GM06990 (cell line): ENCODE results near the gene KCNC1.

Experiments
- DNase-seq: peaks from one replicate; pipeline ENCODE4 v3.0.0-alpha.2; 2011; ENCODE audit not compliant: insufficient read length; ENCODE audit errors: extremely low read depth
- H3K27me3 ChIP-seq: replicated peaks from 2 replicates; pipeline ENCODE4 v1.6.0; 2011; ENCODE audit warnings: low read length; ENCODE audit not compliant: control insufficient read depth, insufficient read depth
- H3K36me3 ChIP-seq: 2 replicates; pipeline ENCODE4 v1.5.1; 2011; ENCODE audit warnings: low read length; ENCODE audit not compliant: control insufficient read depth, insufficient read depth
- H3K4me3 ChIP-seq: replicated peaks from 2 replicates; pipeline ENCODE4 v1.5.1; 2011; ENCODE audit warnings: low read depth, mild to moderate bottlenecking, control low read depth, low read length
- TF ChIP-seq, protein P1 (sequence below): IDR thresholded peaks from 2 replicates; pipeline ENCODE4 v1.5.1; 2011; ENCODE audit warnings: low read length, control low read depth, mild to moderate bottlenecking, inconsistent platforms; ENCODE audit not compliant: insufficient read depth, poor library complexity, severe bottlenecking

The KCNC1 gene

DNA sequence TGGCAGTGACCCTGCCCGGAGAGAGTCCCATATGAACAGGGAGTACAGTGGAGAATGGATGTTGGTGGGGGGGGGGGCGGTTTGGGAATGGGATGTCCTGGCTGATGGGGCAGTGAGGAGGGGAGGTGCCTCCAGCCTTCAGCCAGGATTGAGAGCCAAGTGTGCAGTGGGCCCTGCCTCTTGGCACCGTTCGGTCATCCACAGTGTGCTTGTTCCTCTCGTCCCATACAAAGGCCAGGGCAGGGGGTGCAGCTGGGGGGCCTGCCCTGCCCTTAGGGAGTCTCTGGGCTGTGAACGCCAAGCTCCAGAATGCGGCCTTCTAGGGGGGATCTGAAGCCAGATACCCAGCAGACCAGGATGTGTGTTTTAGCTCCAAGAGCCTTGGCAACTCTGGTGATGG lies 34.0 kb downstream of the KCNC1 start:
- DNase-seq: no peak
- TF ChIP-seq, protein P1, sequence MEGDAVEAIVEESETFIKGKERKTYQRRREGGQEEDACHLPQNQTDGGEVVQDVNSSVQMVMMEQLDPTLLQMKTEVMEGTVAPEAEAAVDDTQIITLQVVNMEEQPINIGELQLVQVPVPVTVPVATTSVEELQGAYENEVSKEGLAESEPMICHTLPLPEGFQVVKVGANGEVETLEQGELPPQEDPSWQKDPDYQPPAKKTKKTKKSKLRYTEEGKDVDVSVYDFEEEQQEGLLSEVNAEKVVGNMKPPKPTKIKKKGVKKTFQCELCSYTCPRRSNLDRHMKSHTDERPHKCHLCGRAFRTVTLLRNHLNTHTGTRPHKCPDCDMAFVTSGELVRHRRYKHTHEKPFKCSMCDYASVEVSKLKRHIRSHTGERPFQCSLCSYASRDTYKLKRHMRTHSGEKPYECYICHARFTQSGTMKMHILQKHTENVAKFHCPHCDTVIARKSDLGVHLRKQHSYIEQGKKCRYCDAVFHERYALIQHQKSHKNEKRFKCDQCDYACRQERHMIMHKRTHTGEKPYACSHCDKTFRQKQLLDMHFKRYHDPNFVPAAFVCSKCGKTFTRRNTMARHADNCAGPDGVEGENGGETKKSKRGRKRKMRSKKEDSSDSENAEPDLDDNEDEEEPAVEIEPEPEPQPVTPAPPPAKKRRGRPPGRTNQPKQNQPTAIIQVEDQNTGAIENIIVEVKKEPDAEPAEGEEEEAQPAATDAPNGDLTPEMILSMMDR: no peak
- Histone ChIP-seq H3K36me3 (no peaks in the 10 kb centered on the region), H3K27me3 (no peaks in the 10 kb centered on the region), H3K4me3 (no peak overlapping the region)

DNA sequence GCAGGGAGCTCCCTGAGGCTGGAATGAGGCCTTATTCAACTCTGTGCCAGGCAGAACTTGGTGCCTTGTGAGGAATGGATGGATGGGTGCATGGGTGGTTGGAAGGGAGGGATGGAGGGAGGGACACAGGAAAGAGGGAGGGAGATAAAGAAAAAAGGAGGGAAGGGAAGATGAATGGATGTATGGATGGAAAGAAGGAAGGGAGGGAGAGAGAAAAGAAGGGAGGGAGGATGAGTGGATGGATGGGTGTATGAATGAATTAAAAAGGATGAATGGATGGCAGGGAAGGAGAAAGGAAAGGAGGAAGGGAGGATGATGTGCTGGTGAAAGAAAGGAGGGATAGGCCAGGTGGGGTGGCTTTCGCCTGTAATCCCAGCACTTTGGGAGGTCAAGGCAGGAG lies 34.6 kb downstream of the KCNC1 start:
- Histone ChIP-seq H3K27me3 (no peaks in the 10 kb centered on the region), H3K36me3 (no peaks in the 10 kb centered on the region), H3K4me3 (no peak overlapping the region)
- TF ChIP-seq, protein P1: no peak
- no peak for DNase-seq

DNA sequence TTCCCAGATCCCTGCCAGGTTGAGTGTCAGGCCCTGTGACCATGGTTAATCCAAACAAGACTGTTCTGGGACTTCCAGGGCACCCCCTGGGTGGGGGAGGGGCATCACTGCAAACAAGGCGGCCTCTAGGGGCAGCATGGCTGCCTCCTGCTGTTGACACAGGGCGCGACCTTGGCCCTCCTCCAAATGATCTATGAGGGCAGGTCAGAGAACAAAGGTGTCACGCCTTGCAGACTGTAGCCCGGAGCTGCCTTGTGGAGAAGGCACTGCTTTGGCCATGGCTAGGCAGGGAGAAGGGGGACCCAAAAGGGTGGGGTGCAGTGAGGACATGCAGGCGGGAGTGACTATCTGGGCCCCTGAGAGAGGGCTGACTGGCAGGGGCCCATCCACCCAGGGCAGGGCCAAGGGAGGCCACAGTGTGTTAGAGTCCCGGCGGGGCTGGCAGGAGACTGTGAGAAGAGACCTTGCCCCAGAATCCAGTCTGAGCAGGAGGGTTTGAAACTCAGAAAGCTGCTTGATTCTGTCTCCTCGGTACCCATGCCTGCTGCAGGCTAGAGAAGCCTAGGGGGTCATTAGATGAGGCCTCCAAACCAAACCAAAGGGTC lies 35.6 kb downstream of the KCNC1 start:
- Histone ChIP-seq H3K36me3 (no peaks in the 10 kb centered on the region), H3K27me3 (no peaks in the 10 kb centered on the region), H3K4me3 (no peak overlapping the region)
- TF ChIP-seq, protein P1: peak; percentile 25
- no peak for DNase-seq

DNA sequence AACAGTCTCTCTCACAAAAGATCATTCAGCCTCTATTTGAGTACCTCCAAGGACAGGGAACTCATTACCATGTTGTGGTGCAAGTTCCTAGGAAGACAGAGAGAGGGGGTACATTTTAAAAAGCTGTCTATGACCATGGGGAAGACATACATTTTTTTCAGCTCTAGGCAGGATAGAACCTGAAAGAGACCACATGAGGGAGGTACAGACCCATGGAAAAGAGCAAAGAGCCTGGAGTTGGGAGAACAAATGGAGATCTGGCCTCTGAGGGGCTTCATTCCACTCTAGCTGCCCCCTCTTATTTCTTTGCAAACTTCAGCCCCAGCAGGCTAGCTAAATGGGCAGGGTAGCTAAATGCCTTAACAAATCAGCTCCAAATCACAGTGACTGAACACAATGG lies 36.3 kb downstream of the KCNC1 start:
- TF ChIP-seq, protein P1: no peak
- Histone ChIP-seq H3K36me3 (no peaks in the 10 kb centered on the region), H3K27me3 (no peaks in the 10 kb centered on the region), H3K4me3 (no peak overlapping the region)
- DNase-seq: no peak

DNA sequence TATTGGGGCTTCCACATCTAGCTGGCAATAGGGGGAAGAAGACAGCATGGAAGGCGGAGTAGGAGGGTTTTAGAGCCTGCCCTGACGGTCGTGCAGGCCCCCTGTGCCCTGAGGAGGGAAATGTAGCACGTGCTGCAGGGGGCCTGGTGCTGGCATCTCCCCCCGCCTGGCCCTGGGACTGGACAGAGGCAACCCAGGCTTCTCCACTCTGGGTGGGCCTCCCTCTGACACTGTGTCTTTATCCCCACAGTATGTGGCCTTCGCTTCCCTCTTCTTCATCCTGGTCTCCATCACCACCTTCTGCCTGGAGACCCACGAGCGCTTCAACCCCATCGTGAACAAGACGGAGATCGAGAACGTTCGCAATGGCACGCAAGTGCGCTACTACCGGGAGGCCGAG lies 36.8 kb downstream of the KCNC1 start:
- Histone ChIP-seq H3K27me3 (no peaks in the 10 kb centered on the region), H3K36me3 (no peaks in the 10 kb centered on the region), H3K4me3 (no peak overlapping the region)
- TF ChIP-seq, protein P1: no peak
- DNase-seq: no peak

DNA sequence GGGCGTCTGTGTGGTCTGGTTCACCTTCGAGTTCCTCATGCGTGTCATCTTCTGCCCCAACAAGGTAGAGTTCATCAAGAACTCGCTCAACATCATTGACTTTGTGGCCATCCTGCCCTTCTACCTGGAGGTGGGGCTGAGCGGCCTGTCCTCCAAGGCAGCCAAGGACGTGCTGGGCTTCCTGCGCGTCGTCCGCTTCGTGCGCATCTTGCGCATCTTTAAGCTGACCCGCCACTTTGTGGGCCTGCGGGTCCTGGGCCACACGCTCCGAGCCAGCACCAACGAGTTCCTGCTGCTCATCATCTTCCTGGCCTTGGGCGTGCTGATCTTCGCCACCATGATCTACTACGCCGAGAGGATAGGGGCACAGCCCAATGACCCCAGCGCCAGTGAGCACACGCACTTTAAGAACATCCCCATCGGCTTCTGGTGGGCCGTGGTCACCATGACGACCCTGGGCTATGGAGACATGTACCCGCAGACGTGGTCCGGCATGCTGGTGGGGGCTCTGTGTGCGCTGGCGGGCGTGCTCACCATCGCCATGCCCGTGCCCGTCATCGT lies 37.3 kb downstream of the KCNC1 start:
- no peaks in the 10 kb centered on the region for H3K36me3 ChIP-seq
- DNase-seq: no peak
- H3K27me3 ChIP-seq: no peaks in the 10 kb centered on the region
- no peak overlapping the region for H3K4me3 ChIP-seq
- TF ChIP-seq, protein P1: no peak
